ENCODE measurements around the gene PERCC1.

- TF ChIP-seq CTCF (IDR thresholded peaks at IDR 0.05) (no peak), POLR2A (IDR thresholded peaks at IDR 0.05) (no peak)
These were observed 14.8 kb downstream of the PERCC1 start for GRCh38 chr16:1445518-1446203.

All from lower leg skin (tissue), 3 donors.